ENCODE data around the gene IFNL1. TPM values are rescaled to one million over a fixed set of nuclear protein-coding genes. Genes with fewer than 3 reads are reported as not detected.

Gene IFNL1
- total RNA-seq, 6 donors from 2014 or later: not detected

- 100% methylated on average over 1 of the region's 1 CpG for WGBS, 2 donors
- H3K27ac ChIP-seq: no peak overlapping the region
- TF ChIP-seq POLR2AphosphoS5 (IDR thresholded peaks at IDR 0.05): no peak
- TF ChIP-seq, protein P1, sequence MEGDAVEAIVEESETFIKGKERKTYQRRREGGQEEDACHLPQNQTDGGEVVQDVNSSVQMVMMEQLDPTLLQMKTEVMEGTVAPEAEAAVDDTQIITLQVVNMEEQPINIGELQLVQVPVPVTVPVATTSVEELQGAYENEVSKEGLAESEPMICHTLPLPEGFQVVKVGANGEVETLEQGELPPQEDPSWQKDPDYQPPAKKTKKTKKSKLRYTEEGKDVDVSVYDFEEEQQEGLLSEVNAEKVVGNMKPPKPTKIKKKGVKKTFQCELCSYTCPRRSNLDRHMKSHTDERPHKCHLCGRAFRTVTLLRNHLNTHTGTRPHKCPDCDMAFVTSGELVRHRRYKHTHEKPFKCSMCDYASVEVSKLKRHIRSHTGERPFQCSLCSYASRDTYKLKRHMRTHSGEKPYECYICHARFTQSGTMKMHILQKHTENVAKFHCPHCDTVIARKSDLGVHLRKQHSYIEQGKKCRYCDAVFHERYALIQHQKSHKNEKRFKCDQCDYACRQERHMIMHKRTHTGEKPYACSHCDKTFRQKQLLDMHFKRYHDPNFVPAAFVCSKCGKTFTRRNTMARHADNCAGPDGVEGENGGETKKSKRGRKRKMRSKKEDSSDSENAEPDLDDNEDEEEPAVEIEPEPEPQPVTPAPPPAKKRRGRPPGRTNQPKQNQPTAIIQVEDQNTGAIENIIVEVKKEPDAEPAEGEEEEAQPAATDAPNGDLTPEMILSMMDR (IDR thresholded peaks at IDR 0.05): no peak
- TF ChIP-seq EP300 (IDR thresholded peaks at IDR 0.05): no peak
- no peak for TF ChIP-seq POLR2A (IDR thresholded peaks at IDR 0.05)
- no peaks in the 10 kb centered on the region for H3K9me3 ChIP-seq
- H3K4me1 ChIP-seq: peaks cover 8 to 13% (median 8%) of the 10 kb centered on the region in 4 donors
- H3K36me3 ChIP-seq: peaks cover 0 to 21% (median 10%) of the 10 kb centered on the region in 4 donors
- H3K4me3 ChIP-seq: no peak overlapping the region
- no peak for DNase-seq
- no peaks in the 10 kb centered on the region for H3K27me3 ChIP-seq
- no peak for ATAC-seq (ENCODE audit: low FRiP score in 2 of 2)
Observed at GRCh38 chr19:39315933-39316332, 19.7 kb downstream of the IFNL1 start.

DNA sequence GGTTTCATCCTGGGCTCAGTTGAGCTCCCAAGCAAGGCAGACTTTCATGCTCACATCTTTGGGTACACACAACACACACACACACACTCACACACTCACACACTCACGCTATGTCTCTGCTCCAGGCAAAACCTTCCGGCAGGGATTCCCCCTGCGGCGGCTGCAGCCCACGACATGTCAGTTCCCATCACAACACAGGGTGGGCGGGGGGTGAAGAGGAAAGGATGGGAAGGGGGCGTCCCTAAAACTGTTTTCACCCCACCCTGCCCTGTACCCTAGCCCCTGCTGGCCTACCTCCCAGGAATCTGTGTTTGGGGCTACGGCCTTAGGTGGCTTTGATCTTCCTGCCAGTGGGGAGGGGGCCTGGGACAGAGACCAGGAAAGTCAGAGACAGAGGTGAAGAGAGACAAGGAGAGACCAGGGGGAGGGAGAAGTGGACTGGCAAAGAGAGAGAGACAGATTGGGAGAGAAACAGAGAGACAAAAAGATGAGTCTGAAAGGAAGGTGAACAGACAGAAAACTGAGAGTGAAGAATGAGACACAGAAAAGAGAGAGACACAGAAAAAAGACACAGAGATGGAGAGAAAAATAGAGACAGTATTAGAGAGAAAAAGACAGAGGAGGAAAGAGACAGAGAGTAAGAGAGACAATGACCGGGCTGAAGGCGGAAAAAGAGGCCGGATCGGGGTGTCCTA is 20.6 kb downstream of the IFNL1 start:
- Histone ChIP-seq H3K4me1 (peaks cover 8 to 16% (median 10%) of the 10 kb centered on the region in 4 donors), H3K27me3 (no peaks in the 10 kb centered on the region), H3K36me3 (peaks cover 0 to 21% (median 10%) of the 10 kb centered on the region in 4 donors), H3K4me3 (no peak overlapping the region), H3K27ac (no peak overlapping the region), H3K9me3 (no peaks in the 10 kb centered on the region)
- no peak for TF ChIP-seq EP300 (IDR thresholded peaks at IDR 0.05)
- no peak for TF ChIP-seq POLR2A (IDR thresholded peaks at IDR 0.05)
- no peak for TF ChIP-seq POLR2AphosphoS5 (IDR thresholded peaks at IDR 0.05)
- TF ChIP-seq, protein P1 (IDR thresholded peaks at IDR 0.05): no peak
- ATAC-seq (ENCODE audit: low FRiP score in 2 of 2) (no peak), DNase-seq (peak in 1 of 2 donors; percentile 42)
- 93% methylated on average over 12 of the region's 12 CpGs for WGBS, 2 donors

DNA sequence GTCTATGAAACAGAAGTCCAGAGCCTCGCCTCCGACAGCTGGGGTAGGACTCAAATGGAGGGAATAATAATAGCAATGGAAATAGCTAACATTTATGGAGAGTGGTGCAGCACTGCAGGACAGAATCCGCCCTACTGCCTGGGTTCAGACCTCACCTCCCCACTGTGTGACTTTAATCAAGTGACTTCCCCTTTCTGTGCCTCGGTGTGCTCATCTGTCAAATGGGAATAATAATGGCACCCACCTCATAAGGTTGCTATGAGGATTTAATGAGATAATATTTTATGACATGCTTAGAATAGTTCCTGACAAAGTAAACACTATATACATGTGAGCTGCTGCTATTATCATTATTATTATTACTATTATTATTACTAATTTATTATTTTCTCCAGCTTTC is 21.3 kb downstream of the IFNL1 start:
- DNase-seq: no peak
- no peak for TF ChIP-seq POLR2AphosphoS5 (IDR thresholded peaks at IDR 0.05)
- TF ChIP-seq, protein P1 (IDR thresholded peaks at IDR 0.05): no peak
- no peak for TF ChIP-seq POLR2A (IDR thresholded peaks at IDR 0.05)
- TF ChIP-seq EP300 (IDR thresholded peaks at IDR 0.05): no peak
- Histone ChIP-seq H3K9me3 (no peaks in the 10 kb centered on the region), H3K4me3 (no peak overlapping the region), H3K27me3 (no peaks in the 10 kb centered on the region), H3K27ac (no peak overlapping the region), H3K36me3 (peaks cover 0 to 21% (median 10%) of the 10 kb centered on the region in 4 donors), H3K4me1 (peaks cover 8 to 16% (median 10%) of the 10 kb centered on the region in 4 donors)
- no peak for ATAC-seq (ENCODE audit: low FRiP score in 2 of 2)
- WGBS, 2 donors: 94 to 97% methylated on average over 4 of the region's 4 CpGs

DNA sequence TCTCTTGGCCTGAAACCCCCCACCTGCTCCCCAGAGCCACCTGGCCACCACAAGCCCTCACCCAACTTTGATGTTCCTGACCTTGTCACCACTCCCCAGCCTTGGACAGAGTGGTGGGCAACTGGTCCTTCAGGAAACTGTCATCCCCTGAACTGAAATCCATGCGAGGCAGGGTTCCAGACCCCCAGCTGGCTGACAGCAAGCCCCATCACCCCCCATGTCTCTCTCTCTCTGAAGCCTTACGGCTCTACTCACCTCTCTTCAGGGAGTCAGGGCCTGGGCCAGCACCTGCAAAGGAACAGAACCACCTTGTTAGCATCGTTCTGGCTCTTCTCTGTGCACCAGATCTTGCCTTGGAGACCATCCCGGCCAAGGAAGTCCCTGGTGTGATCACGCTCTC is 21.9 kb downstream of the IFNL1 start:
- 90 to 97% methylated on average over 3 to 5 of the region's 5 CpGs for WGBS, 2 donors
- H3K9me3 ChIP-seq: no peaks in the 10 kb centered on the region
- peaks cover 8 to 16% (median 10%) of the 10 kb centered on the region in 4 donors for H3K4me1 ChIP-seq
- H3K27ac ChIP-seq: no peak overlapping the region
- DNase-seq (no peak), ATAC-seq (ENCODE audit: low FRiP score in 2 of 2) (no peak)
- H3K4me3 ChIP-seq: no peak overlapping the region
- peaks cover 0 to 21% (median 10%) of the 10 kb centered on the region in 4 donors for H3K36me3 ChIP-seq
- TF ChIP-seq POLR2AphosphoS5 (IDR thresholded peaks at IDR 0.05): no peak
- TF ChIP-seq EP300 (IDR thresholded peaks at IDR 0.05): no peak
- no peak for TF ChIP-seq POLR2A (IDR thresholded peaks at IDR 0.05)
- TF ChIP-seq, protein P1 (IDR thresholded peaks at IDR 0.05): no peak
- no peaks in the 10 kb centered on the region for H3K27me3 ChIP-seq

DNA sequence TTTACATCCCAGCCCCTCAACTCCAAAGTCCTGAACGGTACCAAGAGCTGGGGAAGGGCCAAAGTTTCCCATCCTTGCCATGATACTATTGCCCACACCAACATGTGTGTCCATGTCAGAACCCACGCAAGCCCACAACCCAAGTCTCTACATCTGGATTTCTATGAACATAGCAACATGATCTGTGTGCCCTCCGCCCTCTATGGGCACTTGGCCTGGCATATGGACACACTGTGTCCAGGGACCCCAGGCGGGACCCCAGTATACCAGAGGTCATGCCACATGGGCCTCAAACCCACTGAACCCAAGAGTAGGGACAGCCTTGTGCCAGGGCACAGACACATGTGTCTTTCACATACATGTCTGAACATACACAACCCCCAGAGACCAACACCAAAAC is 22.5 kb downstream of the IFNL1 start:
- ATAC-seq (ENCODE audit: low FRiP score in 2 of 2): no peak
- TF ChIP-seq, protein P1 (IDR thresholded peaks at IDR 0.05): no peak
- TF ChIP-seq EP300 (IDR thresholded peaks at IDR 0.05) (no peak), POLR2AphosphoS5 (IDR thresholded peaks at IDR 0.05) (no peak), POLR2A (IDR thresholded peaks at IDR 0.05) (no peak)
- peaks cover 8 to 16% (median 10%) of the 10 kb centered on the region in 4 donors for H3K4me1 ChIP-seq
- no peaks in the 10 kb centered on the region for H3K9me3 ChIP-seq
- H3K27me3 ChIP-seq: no peaks in the 10 kb centered on the region
- DNase-seq: no peak
- no peak overlapping the region for H3K27ac ChIP-seq
- peaks cover 0 to 17% (median 9%) of the 10 kb centered on the region in 4 donors for H3K36me3 ChIP-seq
- WGBS, 2 donors: 92 to 100% methylated on average over 4 of the region's 4 CpGs
- H3K4me3 ChIP-seq: no peak overlapping the region
